Activated CD4-positive, alpha-beta T cell treated with anti-CD3 and anti-CD28 coated beads, Interleukin-2, amount 10 ng/mL, durations not matched to agents 7 days and 5 days (primary cell): Measurements from ENCODE around the gene UNC13C. TPM values are rescaled to one million over a fixed set of nuclear protein-coding genes. Genes with fewer than 3 reads are reported as not detected.

ENCODE experiments used
- CTCF ChIA-PET: fragments of 350-600 bp; sonication (Branson Sonifier 250); formaldehyde crosslinking; loops from one replicate; lab custom pipeline; 2021; ENCODE audit warnings: antibody characterized with exemption; lab: Charles Lee
- POLR2A ChIA-PET: fragments of 350-600 bp; sonication (Branson Sonifier 250); formaldehyde crosslinking; loops from one replicate; lab custom pipeline; 2021; ENCODE audit warnings: antibody characterized with exemption; lab: Charles Lee
- DNase-seq: peaks from one replicate; pipeline ENCODE4 v3.0.0-alpha.2; 2020
- H3K27ac Mint-ChIP-seq: one replicate; pipeline ENCODE4 v1.8.0; 2021; ENCODE audit warnings: mild to moderate bottlenecking, moderate library complexity, mixed read lengths
- H3K27me3 Mint-ChIP-seq: one replicate; pipeline ENCODE4 v1.8.0; 2021; ENCODE audit warnings: mixed read lengths
- H3K36me3 Mint-ChIP-seq: one replicate; pipeline ENCODE4 v1.8.0; 2021; ENCODE audit warnings: low read depth, mixed read lengths
- H3K4me1 Mint-ChIP-seq: one replicate; pipeline ENCODE4 v1.8.0; 2021; ENCODE audit warnings: mixed read lengths
- H3K4me3 Mint-ChIP-seq: one replicate; pipeline ENCODE4 v1.8.0; 2021; ENCODE audit warnings: mild to moderate bottlenecking, moderate library complexity, mixed read lengths
- H3K9me3 Mint-ChIP-seq: one replicate; pipeline ENCODE4 v1.8.0; 2021; ENCODE audit warnings: mixed read lengths
- total RNA-seq, 2 experiments: library from RNA; stranded (reverse); gene quantifications; one replicate each; pipeline ENCODE4 v1.2.3, GENCODE V29; 2021

UNC13C gene
- total RNA-seq, 2 experiments from 2014 or later: not detected

DNA sequence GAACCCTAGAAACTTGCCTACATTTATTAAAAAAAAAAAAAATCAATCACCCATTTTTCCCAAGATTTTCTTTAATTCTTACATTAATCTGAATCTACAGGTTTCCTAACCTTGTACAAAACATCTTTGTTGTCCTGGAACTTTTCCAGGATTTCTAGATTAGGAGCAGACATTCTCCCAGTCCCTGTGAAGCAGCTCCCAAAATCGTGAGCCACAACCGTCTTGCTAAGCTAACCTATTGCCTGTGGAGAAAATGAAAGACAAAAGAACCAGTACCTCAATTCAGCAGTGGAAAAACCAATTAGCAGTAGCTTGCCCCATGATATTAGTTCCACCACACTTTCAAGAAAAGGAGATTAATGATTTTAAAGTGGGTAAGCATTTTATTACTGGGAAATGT is 522.1 kb downstream of the UNC13C start:
- CTCF ChIA-PET: no interaction called here
- no peaks in the 10 kb centered on the region for H3K4me1 Mint-ChIP-seq
- H3K27me3 Mint-ChIP-seq: no peaks in the 10 kb centered on the region
- no peak overlapping the region for H3K4me3 Mint-ChIP-seq
- POLR2A ChIA-PET: no interaction called here
- DNase-seq: no peak
- H3K9me3 Mint-ChIP-seq: no peaks in the 10 kb centered on the region
- H3K27ac Mint-ChIP-seq: no peak overlapping the region
- no peaks in the 10 kb centered on the region for H3K36me3 Mint-ChIP-seq

GRCh38 chr15:54502416-54503075 is 524.3 kb downstream of the UNC13C start:
- H3K36me3 Mint-ChIP-seq: no peaks in the 10 kb centered on the region
- H3K4me1 Mint-ChIP-seq: no peaks in the 10 kb centered on the region
- POLR2A ChIA-PET: no interaction called here
- H3K27me3 Mint-ChIP-seq: no peaks in the 10 kb centered on the region
- CTCF ChIA-PET: no interaction called here
- no peak overlapping the region for H3K27ac Mint-ChIP-seq
- DNase-seq: no peak
- H3K4me3 Mint-ChIP-seq: no peak overlapping the region
- H3K9me3 Mint-ChIP-seq: no peaks in the 10 kb centered on the region

DNA sequence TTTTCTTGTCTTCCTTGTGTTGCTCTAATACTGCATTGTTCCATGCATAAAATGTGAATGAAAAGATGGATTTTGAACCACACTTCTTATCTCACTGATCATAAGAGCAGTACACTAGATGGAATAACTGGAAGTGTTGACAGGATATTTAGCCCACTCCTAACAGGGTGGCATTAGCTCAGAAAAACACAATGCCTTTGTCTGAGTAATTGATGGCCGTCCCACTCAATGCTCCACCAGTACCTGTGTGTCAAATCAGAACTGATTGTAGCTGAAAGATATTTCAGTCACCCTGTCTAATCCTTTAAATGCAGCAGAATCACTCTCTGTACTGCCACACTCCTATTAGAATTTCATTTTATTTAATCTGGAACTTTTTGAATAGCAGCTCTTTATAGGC is 526.5 kb downstream of the UNC13C start:
- Mint-ChIP-seq H3K27ac (no peak overlapping the region), H3K9me3 (no peaks in the 10 kb centered on the region), H3K4me3 (no peak overlapping the region), H3K27me3 (no peaks in the 10 kb centered on the region), H3K4me1 (no peaks in the 10 kb centered on the region), H3K36me3 (no peaks in the 10 kb centered on the region)
- ChIA-PET CTCF (no interaction called here), POLR2A (no interaction called here)
- no peak for DNase-seq

DNA sequence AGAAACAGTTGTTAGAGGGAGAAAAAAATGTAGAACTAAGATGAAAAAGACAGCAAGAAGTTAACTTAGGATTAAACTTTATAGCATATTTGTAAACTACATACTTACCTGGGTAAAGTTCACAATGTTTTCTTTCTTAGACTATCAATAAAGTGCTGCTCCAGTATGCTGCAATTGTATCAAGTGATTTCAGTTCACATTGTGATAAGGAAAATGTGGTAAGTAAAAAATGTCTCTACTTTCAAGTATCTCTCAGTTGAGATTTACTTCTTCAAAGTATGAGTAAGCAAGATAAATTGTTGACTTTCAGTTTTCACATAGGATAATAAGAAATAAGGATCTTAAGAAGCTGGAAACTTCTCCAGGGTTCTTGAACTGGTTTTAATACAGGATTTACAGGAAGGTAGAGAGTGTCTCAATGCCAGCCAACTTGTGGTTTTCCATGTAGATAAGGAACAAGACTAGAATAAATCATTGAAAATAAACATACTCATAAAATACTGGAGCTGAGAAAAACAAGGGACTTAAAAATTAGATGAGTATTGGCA is 528.8 kb downstream of the UNC13C start:
- no peaks in the 10 kb centered on the region for H3K9me3 Mint-ChIP-seq
- no peaks in the 10 kb centered on the region for H3K4me1 Mint-ChIP-seq
- no peak overlapping the region for H3K4me3 Mint-ChIP-seq
- ChIA-PET CTCF (no interaction called here), POLR2A (no interaction called here)
- no peak overlapping the region for H3K27ac Mint-ChIP-seq
- DNase-seq: no peak
- H3K27me3 Mint-ChIP-seq: peaks cover 1% of the 10 kb centered on the region
- H3K36me3 Mint-ChIP-seq: no peaks in the 10 kb centered on the region

DNA sequence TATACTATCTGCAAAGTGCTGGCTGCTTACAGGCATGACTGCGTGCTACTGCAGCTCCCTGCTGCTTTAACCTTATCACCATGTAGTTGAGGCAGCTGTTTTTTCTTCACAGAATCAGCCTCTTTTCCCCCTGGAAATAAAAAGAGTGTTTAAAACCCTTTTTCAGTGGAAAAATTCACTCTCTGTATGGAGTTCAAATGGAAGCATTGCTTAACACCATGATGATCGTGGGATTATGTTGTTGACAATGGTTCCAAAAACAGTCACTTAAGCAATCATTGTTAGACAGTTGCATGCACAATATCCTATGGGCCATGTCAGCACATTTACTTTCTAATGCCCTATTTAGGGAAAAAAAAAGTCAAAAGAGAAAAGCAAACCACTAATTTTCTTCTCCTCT is 536.4 kb downstream of the UNC13C start:
- DNase-seq: no peak
- no peak overlapping the region for H3K4me3 Mint-ChIP-seq
- H3K27ac Mint-ChIP-seq: no peak overlapping the region
- peaks cover 10% of the 10 kb centered on the region for H3K4me1 Mint-ChIP-seq
- H3K9me3 Mint-ChIP-seq: no peaks in the 10 kb centered on the region
- H3K27me3 Mint-ChIP-seq: peaks cover 1% of the 10 kb centered on the region
- POLR2A ChIA-PET: no interaction called here
- CTCF ChIA-PET: no interaction called here
- no peaks in the 10 kb centered on the region for H3K36me3 Mint-ChIP-seq

GRCh38 chr15:54515664-54516582 is 537.7 kb downstream of the UNC13C start:
- H3K27me3 Mint-ChIP-seq: peaks cover under 1% of the 10 kb centered on the region
- peaks cover 21% of the 10 kb centered on the region for H3K4me1 Mint-ChIP-seq
- H3K9me3 Mint-ChIP-seq: no peaks in the 10 kb centered on the region
- H3K36me3 Mint-ChIP-seq: no peaks in the 10 kb centered on the region
- CTCF ChIA-PET: no interaction called here
- no peak overlapping the region for H3K27ac Mint-ChIP-seq
- H3K4me3 Mint-ChIP-seq: no peak overlapping the region
- POLR2A ChIA-PET: no interaction called here
- DNase-seq: no peak

GRCh38 chr15:54517366-54517765 is 539.1 kb downstream of the UNC13C start:
- H3K27me3 Mint-ChIP-seq: no peaks in the 10 kb centered on the region
- H3K27ac Mint-ChIP-seq: no peak overlapping the region
- CTCF ChIA-PET: no interaction called here
- no peak overlapping the region for H3K4me3 Mint-ChIP-seq
- no peaks in the 10 kb centered on the region for H3K36me3 Mint-ChIP-seq
- H3K9me3 Mint-ChIP-seq: no peaks in the 10 kb centered on the region
- POLR2A ChIA-PET: no interaction called here
- DNase-seq: no peak
- H3K4me1 Mint-ChIP-seq: peaks cover 21% of the 10 kb centered on the region

DNA sequence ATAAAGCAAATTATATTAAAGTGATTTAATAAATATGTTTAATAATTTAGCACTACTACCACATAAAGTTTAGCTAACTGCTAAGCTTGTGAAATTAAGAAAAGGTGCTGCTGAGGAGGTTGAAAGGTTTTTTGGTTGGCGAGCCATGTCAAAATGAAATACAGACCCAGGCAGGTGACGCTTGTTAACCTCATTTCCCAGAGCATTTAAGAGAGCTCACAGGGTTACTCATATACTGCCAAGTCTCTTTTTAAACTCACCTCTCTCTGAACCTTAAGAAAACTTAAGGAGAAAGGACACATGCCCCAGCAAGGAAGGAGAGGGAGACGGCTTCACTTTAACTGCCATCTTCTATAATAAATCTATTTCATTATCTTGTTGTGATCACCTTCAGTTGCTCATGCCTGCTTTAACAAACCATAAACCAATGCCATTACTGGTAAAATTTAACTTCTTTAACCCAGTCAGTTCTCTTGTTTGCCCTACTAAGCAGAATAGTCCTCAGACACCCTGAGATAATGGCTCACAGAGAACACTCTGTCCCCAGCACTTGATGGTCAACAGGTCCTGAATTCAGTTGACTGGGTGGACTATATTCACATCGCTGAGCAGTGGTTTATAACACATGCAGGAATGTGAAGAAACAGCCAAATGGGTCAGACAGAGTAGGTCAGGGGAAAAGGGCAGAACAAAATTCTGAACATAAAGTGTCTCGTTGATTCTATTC is 540.1 kb downstream of the UNC13C start:
- peaks cover 21% of the 10 kb centered on the region for H3K4me1 Mint-ChIP-seq
- no peak overlapping the region for H3K27ac Mint-ChIP-seq
- H3K27me3 Mint-ChIP-seq: no peaks in the 10 kb centered on the region
- H3K36me3 Mint-ChIP-seq: no peaks in the 10 kb centered on the region
- H3K4me3 Mint-ChIP-seq: no peak overlapping the region
- CTCF ChIA-PET: interaction anchor here (0.6 kb wide), 1 partner anchor 90 kb away, joined by 3 read pairs; no protein-coding TSS in a partner anchor
- POLR2A ChIA-PET: no interaction called here
- H3K9me3 Mint-ChIP-seq: no peaks in the 10 kb centered on the region
- DNase-seq: no peak

- POLR2A ChIA-PET: no interaction called here
- Mint-ChIP-seq H3K4me3 (no peak overlapping the region), H3K27me3 (no peaks in the 10 kb centered on the region), H3K4me1 (peaks cover 21% of the 10 kb centered on the region), H3K36me3 (no peaks in the 10 kb centered on the region), H3K9me3 (no peaks in the 10 kb centered on the region), H3K27ac (peak overlapping the region; percentile 65)
- peak; percentile 9 for DNase-seq
- CTCF ChIA-PET: no interaction called here
These were observed 541.3 kb downstream of the UNC13C start for GRCh38 chr15:54519577-54519976.

DNA sequence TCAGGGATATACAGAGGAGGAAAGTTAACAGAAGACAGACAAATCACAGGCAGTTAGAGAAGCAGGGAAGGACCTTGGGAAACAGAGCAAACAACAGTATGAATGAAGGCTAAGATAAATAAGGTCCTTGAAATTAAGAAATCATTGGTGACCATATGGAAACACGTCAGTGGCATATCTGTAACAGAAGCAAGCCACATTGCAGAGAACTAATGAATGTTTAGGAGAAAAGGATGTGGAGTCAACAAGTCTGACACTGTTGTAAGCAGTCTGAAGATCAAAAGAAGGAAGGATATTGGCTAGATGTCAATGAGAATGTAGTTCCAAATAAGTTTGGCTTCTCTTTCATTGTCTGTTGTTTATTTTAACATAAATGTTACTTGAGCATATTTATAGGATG is 542.4 kb downstream of the UNC13C start:
- Mint-ChIP-seq H3K9me3 (no peaks in the 10 kb centered on the region), H3K4me1 (peaks cover 21% of the 10 kb centered on the region), H3K27me3 (no peaks in the 10 kb centered on the region), H3K36me3 (no peaks in the 10 kb centered on the region), H3K4me3 (no peak overlapping the region), H3K27ac (peak overlapping the region; percentile 21)
- CTCF ChIA-PET: no interaction called here
- DNase-seq: no peak
- POLR2A ChIA-PET: no interaction called here

DNA sequence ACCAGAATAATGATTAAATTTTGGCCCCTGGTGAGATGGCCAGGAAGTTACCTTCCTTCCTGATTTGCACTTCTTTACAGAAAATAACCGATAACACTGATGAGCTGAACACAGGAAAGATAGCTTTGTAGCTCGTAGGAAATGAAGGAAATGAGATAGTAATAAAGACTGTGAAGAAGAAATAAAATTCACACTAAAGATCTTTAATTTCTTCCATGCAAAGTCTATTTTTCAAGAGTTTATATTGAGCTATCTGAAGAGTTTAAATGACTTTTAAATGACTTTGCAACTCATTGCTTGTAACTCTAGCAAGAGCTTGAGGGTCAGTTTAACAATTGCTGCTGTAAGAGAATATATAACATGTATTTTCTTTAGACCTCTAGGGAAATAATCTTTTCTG is 543.0 kb downstream of the UNC13C start:
- Mint-ChIP-seq H3K27ac (no peak overlapping the region), H3K9me3 (no peaks in the 10 kb centered on the region), H3K36me3 (no peaks in the 10 kb centered on the region), H3K4me3 (no peak overlapping the region), H3K4me1 (peaks cover 21% of the 10 kb centered on the region), H3K27me3 (no peaks in the 10 kb centered on the region)
- ChIA-PET POLR2A (no interaction called here), CTCF (no interaction called here)
- DNase-seq: no peak

GRCh38 chr15:54528021-54528420 is 549.8 kb downstream of the UNC13C start:
- Mint-ChIP-seq H3K36me3 (no peaks in the 10 kb centered on the region), H3K4me1 (no peaks in the 10 kb centered on the region), H3K27ac (no peak overlapping the region), H3K4me3 (no peak overlapping the region), H3K9me3 (no peaks in the 10 kb centered on the region), H3K27me3 (no peaks in the 10 kb centered on the region)
- CTCF ChIA-PET: no interaction called here
- DNase-seq: no peak
- POLR2A ChIA-PET: no interaction called here

DNA sequence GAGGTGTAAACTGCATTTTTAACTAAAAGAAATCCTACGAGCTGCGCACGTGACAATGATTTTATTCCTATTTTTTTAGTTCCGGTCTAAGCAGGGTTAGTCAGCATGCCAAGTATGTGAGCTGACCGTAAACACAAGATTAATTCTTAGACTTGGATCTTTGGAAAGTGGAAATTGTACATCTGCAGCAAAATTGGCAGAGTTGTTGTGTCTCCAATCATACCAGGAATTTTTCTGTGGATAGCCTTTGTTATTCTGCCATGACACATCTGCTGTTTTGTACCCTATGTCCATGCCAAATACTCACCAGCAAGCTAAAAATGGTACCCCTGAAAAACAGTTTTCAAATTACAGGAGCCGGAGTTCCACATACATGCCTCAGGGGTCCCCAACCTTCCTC is 562.5 kb downstream of the UNC13C start:
- no peaks in the 10 kb centered on the region for H3K36me3 Mint-ChIP-seq
- peaks cover 6% of the 10 kb centered on the region for H3K9me3 Mint-ChIP-seq
- no peak overlapping the region for H3K27ac Mint-ChIP-seq
- ChIA-PET POLR2A (no interaction called here), CTCF (no interaction called here)
- no peaks in the 10 kb centered on the region for H3K4me1 Mint-ChIP-seq
- no peak overlapping the region for H3K4me3 Mint-ChIP-seq
- no peak for DNase-seq
- H3K27me3 Mint-ChIP-seq: no peaks in the 10 kb centered on the region
